ENCODE data around the gene SURF1.
A peak's percentile ranks its signal among the peaks of the same experiment; 100 is the strongest.
"Not testable (repeated sequence)": the region's sequence is repeated elsewhere in the genome, so short reads cannot be mapped to it uniquely, and the experiment has no call there.

Gene SURF1

DNA sequence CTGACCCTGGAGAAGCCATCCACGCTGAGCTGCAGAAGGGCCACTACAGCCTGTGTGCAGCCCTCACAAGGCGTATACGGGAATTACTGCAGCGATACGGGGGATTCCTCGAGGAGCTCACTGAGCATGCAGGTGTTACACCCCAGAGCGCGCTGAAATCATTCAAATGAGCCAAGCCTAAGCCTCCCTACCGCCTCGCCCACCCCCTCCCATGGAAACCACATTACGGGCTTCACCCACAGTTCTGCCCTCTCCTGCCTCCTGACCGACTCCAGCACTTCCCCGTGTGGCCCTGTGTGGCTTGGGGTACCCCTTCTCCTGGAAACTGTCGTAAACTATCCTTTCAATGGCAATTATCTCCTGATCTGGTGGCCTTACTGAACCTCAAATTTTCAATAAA, 33.6 kb downstream of the SURF1 start:
- H3K4me3 ChIP-seq = no peak overlapping the region
- H3K27ac ChIP-seq = no peak overlapping the region
- H3K27me3 ChIP-seq = no peaks in the 10 kb centered on the region
- peaks cover 0 to 12% (median 6%) of the 10 kb centered on the region in 11 experiments; a peak in 10 of 22 replicates for H3K9me3 ChIP-seq (replicated peaks in 1 of 11)
- peaks cover 0 to 4% (median 0%) of the 10 kb centered on the region in 10 experiments; a peak in 1 of 20 replicates for H3K4me1 ChIP-seq
- TF ChIP-seq Cebpa-rat (IDR thresholded peaks at IDR 0.05) = no peak
- peaks cover 0 to 8% (median 1%) of the 10 kb centered on the region in 11 experiments; a peak in 9 of 22 replicates for H4K20me1 ChIP-seq
- no peak overlapping the region for H3K4me2 ChIP-seq
- H3K36me3 ChIP-seq = 0 out of 22 replicates have a peak, but pooled peaks cover 0 to 1% (median 0%) of the 10 kb centered on the region in 11 experiments
- no peak overlapping the region for H3K9ac ChIP-seq

DNA sequence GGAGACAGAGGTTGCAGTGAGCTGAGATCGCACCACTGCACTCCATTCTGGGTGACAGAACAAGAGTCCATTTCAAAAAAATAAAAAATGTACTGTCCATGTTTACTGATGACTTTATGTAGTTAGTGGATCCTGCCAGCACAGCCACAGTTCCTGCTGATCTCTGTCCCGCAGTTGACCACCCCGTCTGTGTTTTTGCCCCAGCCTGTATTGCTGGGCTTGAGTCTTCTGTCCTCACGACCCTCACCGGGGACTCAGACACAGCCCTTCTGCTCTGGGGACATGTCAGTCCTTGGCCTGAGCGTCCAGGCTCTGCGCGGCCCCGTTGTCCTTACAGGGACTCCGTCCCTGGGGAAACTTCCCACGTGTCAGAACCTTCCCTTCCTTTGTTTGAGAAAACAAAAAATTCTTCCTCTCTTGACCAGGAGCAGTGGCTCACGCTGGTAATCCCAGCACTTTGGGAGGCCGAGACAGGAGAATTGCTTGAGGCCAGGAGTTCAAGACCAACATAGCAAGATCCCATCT, 34.8 kb downstream of the SURF1 start:
- TF ChIP-seq Cebpa-rat (IDR thresholded peaks at IDR 0.05) = no peak
- no peaks in the 10 kb centered on the region for H3K36me3 ChIP-seq
- no peak overlapping the region for H3K4me3 ChIP-seq
- H3K27ac ChIP-seq = no peak overlapping the region
- no peaks in the 10 kb centered on the region for H3K27me3 ChIP-seq
- peaks cover 0 to 4% (median 0%) of the 10 kb centered on the region in 10 experiments; a peak in 1 of 20 replicates for H3K4me1 ChIP-seq
- H4K20me1 ChIP-seq = no peaks in the 10 kb centered on the region
- H3K9me3 ChIP-seq (replicated peaks in 1 of 11) = peaks cover 0 to 12% (median 6%) of the 10 kb centered on the region in 11 experiments; a peak in 10 of 22 replicates
- no peak overlapping the region for H3K4me2 ChIP-seq
- no peak overlapping the region for H3K9ac ChIP-seq

DNA sequence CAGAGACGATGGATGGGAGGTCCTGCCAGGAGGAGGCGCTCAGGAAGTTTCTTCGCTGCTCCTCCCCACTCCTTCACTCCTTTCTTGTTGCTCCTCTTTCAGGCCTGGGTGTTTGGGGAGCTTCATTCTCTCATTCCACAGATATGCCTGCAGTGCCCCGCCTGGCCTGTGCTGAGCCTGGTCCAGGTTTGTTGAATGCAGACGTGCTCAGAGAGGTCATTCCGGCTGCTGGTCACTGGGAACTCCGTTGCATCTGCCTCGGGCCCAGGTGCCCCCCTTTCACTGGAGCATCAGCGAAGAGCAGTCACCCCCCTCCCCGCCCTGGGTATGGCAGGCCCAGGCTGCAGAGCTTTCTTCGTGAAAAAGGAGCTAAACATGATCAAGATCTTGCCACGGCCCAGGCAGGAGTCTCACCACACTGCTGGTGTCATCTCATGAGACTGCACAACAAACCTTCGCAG, 35.8 kb downstream of the SURF1 start:
- H3K27me3 ChIP-seq = no peaks in the 10 kb centered on the region

DNA sequence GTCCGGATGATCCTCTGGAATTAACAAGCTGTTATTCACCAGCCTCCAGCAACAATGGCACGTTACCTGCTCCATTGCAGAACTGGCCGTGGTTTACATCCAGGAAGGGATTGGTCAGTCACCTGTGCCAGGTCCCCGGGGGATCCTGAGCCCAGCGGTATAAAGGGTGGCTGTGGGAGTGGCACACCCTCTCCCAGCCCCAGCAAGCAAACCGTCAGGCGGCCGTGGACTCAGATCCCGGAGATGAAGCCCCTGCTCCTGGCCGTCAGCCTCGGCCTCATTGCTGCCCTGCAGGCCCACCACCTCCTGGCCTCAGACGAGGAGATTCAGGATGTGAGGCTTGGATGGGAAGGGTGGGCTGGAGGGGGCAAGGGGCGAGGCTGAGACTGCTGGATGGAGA, 38.7 kb downstream of the SURF1 start:
- H3K9ac ChIP-seq; H3K36me3 ChIP-seq; H3K4me2 ChIP-seq; H3K27me3 ChIP-seq; H4K20me1 ChIP-seq; H3K27ac ChIP-seq; H3K9me3 ChIP-seq (replicated peaks in 1 of 11); H3K4me1 ChIP-seq; H3K4me3 ChIP-seq: not testable (repeated sequence)

More for the DNA sequence above, 35.8 kb downstream of the SURF1 start:
- Histone ChIP-seq H3K27ac (no peak overlapping the region), H3K9me3 (replicated peaks in 1 of 11) (peaks cover 0 to 12% (median 6%) of the 10 kb centered on the region in 11 experiments; a peak in 10 of 22 replicates), H3K4me1 (peaks cover 0 to 4% (median 0%) of the 10 kb centered on the region in 10 experiments; a peak in 1 of 20 replicates), H3K36me3 (no peaks in the 10 kb centered on the region), H4K20me1 (no peaks in the 10 kb centered on the region), H3K4me3 (no peak overlapping the region), H3K9ac (no peak overlapping the region), H3K4me2 (no peak overlapping the region)
- TF ChIP-seq Cebpa-rat (IDR thresholded peaks at IDR 0.05) = no peak

DNA sequence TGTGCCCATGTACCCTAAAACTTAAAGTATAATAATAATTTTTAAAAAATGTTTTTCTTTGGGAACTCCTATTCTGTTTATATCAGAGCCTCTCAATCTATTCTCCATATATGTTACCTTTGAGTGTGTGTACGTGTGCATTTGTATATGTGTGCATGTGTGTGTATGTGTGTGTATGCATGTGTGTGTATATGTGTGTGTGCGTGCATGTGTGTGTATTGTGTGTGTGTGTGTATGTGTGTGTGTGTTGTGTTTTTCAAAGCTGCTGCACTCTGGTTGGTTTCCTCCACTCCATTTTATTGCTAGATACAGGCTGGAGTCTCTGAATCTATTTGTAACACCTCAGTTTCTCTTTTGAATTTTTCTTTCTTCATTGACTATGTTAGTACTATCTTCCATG, 40.3 kb downstream of the SURF1 start:
- Histone ChIP-seq H3K4me3 (no peak overlapping the region), H3K4me1 (no peaks in the 10 kb centered on the region), H3K9me3 (replicated peaks in 1 of 11) (no peaks in the 10 kb centered on the region), H3K4me2 (no peak overlapping the region), H3K9ac (no peak overlapping the region), H3K27me3 (no peaks in the 10 kb centered on the region), H3K27ac (no peak overlapping the region), H4K20me1 (no peaks in the 10 kb centered on the region), H3K36me3 (no peaks in the 10 kb centered on the region)
- no peak for TF ChIP-seq Cebpa-rat (IDR thresholded peaks at IDR 0.05)

DNA sequence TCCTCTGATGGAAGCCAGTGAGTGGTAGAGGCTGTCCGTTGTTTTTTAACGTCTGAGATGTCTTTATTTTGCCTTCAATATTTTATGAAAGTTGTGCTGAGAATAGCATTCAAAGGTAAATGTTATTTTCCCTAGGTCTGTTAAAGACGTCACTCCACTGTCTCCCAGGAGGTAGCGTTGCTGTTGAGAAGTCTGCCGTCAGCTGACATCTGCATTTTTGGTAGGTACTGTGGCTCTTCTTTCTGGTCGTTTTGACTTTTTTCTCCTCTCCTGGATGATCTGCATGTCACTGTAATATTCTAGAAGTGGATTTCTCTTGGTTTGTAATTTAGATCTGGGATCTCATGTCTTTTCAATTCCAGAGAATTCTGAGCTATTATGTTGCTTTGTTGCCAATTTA, 46.7 kb downstream of the SURF1 start:
- Histone ChIP-seq H3K4me3 (no peak overlapping the region), H3K9ac (no peak overlapping the region), H3K4me1 (peaks cover 0 to 8% (median 6%) of the 10 kb centered on the region in 10 experiments; a peak in 9 of 20 replicates), H3K27ac (no peak overlapping the region), H4K20me1 (no peaks in the 10 kb centered on the region), H3K27me3 (no peaks in the 10 kb centered on the region), H3K4me2 (no peak overlapping the region), H3K9me3 (replicated peaks in 1 of 11) (peaks cover 0 to 8% (median 3%) of the 10 kb centered on the region in 11 experiments; a peak in 3 of 22 replicates), H3K36me3 (no peaks in the 10 kb centered on the region)
- TF ChIP-seq Cebpa-rat (IDR thresholded peaks at IDR 0.05) = no peak

DNA sequence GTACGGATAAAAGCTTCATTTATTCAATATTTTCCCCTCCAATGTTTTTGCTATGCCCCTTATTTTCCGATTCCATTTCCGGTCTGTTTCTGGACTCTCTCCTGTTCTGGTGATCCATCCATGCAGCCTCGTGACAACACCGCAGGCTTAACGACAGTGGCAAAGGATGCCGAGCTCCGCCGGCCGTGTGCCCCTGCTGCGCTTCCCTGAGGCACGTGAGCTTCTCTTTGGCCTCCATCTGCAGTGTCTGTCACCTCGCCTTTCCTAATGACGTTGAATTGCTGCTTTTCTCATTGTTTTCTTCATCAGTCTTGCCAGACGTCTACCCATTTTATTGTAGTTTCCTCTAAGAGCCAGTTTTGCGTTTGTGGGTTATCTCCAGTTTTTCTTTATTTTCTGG, 49.0 kb downstream of the SURF1 start:
- Histone ChIP-seq H3K4me3 (no peak overlapping the region), H3K9me3 (replicated peaks in 1 of 11) (peaks cover 0 to 8% (median 3%) of the 10 kb centered on the region in 11 experiments; a peak in 3 of 22 replicates), H3K4me2 (no peak overlapping the region), H3K27me3 (no peaks in the 10 kb centered on the region), H3K36me3 (no peaks in the 10 kb centered on the region), H4K20me1 (no peaks in the 10 kb centered on the region), H3K4me1 (peaks cover 0 to 8% (median 6%) of the 10 kb centered on the region in 10 experiments; a peak in 9 of 20 replicates), H3K27ac (no peak overlapping the region), H3K9ac (no peak overlapping the region)
- no peak for TF ChIP-seq Cebpa-rat (IDR thresholded peaks at IDR 0.05)

DNA sequence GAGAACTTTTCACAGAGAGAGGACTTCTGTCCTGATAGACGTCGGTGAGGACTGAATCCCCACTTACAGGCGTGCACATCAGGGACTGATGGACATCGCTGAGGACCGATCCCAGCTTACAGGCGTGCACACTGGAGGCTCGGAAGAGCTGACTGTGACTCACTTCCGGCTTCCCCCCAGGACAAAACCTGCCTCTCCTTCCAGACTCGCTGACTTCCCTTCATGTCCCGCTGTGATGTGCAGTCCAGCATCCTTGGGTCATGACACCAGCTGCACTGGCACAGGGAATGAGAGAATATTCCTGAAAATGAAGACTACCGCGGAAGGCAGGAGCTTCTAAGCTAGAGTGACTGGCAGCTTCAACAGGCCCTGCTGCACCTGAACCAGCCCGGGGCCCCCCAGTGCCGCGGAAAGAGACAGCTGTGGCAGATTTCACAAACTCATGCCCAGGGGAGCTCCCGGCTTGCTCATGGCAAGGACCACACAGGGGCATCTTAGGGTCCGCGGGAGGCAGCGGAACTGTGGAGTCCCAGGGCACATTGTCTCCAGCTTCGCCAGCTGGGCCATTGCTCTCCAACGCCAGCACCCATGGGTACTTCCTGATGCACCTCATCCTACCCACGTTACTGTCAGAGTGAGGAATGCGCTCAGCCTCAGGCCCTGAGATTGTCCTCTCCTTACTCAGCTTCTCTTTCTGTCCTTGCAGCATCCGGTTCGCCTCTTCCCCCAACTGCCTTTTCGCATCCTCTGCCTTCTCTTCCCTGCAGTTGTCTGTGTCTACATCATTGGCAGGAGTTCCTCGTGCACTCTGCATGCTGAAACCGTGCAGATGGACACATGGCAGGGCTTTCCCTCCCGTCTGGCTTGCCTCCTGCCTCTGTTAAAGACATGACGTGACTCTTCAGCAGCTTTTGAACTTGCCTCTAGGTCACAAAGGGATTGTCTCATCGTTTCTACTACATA, 49.8 kb downstream of the SURF1 start:
- H3K27ac ChIP-seq = no peak overlapping the region
- H4K20me1 ChIP-seq = no peaks in the 10 kb centered on the region
- TF ChIP-seq Cebpa-rat (IDR thresholded peaks at IDR 0.05) = no peak
- H3K27me3 ChIP-seq = no peaks in the 10 kb centered on the region
- no peak overlapping the region for H3K9ac ChIP-seq
- H3K4me3 ChIP-seq = no peak overlapping the region
- peaks cover 0 to 8% (median 6%) of the 10 kb centered on the region in 10 experiments; a peak in 9 of 20 replicates for H3K4me1 ChIP-seq
- H3K4me2 ChIP-seq = peak overlapping the region in 6 of 11 experiments; percentile 9 to 41 (median 18); a peak in 6 of 22 replicates
- no peaks in the 10 kb centered on the region for H3K36me3 ChIP-seq
- peaks cover 0 to 8% (median 3%) of the 10 kb centered on the region in 11 experiments; a peak in 3 of 22 replicates for H3K9me3 ChIP-seq (replicated peaks in 1 of 11)

DNA sequence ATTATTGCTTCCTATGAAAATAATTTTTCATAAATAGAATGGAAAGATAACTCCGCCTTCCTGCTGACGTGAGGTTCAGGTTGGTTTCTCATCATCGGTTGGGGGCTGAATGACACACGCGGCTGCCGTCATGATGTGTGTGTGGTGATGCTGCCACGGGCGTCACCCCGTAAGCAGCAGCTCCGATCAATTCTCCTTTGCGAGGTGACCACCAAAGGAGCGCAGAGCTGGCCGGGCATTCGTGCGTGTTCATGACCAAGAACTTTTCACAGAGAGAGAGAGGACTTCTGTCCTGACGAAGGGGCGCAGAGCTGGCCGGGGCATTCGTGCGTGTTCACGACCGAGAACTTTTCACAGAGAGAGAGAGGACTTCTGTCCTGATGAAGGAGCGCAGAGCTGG, 50.6 kb downstream of the SURF1 start:
- H3K9ac ChIP-seq = no peak overlapping the region
- peaks cover 0 to 8% (median 6%) of the 10 kb centered on the region in 10 experiments; a peak in 9 of 20 replicates for H3K4me1 ChIP-seq
- H3K4me2 ChIP-seq = no peak overlapping the region

More for the DNA sequence above, 50.6 kb downstream of the SURF1 start:
- no peak for TF ChIP-seq Cebpa-rat (IDR thresholded peaks at IDR 0.05)
- H3K4me3 ChIP-seq = no peak overlapping the region
- H4K20me1 ChIP-seq = no peaks in the 10 kb centered on the region
- no peaks in the 10 kb centered on the region for H3K36me3 ChIP-seq
- no peak overlapping the region for H3K27ac ChIP-seq
- H3K27me3 ChIP-seq = no peaks in the 10 kb centered on the region
- peaks cover 0 to 8% (median 3%) of the 10 kb centered on the region in 11 experiments; a peak in 3 of 22 replicates for H3K9me3 ChIP-seq (replicated peaks in 1 of 11)

Data from BLaER1 treated with 17β-estradiol and CSF1 and Interleukin-3, amounts not matched to agents 10 nM and 100 nM (cell line).